BE2C (cell line): ENCODE measurements around the gene CNTN4.

Source experiments
- DNase-seq: peaks from one replicate; pipeline ENCODE4 v3.0.0-alpha.2; 2020
- H3K27me3 ChIP-seq: fragments of 250-450 bp; sonication (Bioruptor Pico); 2 replicates; pipeline ENCODE4 v1.5.1; 2020; ENCODE audit warnings: mild to moderate bottlenecking
- H3K36me3 ChIP-seq: fragments of 250-450 bp; sonication (Bioruptor Pico); 2 replicates; pipeline ENCODE4 v1.5.1; 2020; ENCODE audit warnings: mild to moderate bottlenecking
- H3K4me1 ChIP-seq: fragments of 250-450 bp; sonication (Bioruptor Pico); 2 replicates; pipeline ENCODE4 v1.5.1; 2020
- H3K4me3 ChIP-seq: 2 replicates; pipeline ENCODE4 v1.5.1; 2011; ENCODE audit warnings: low read depth, low read length
- H3K9me3 ChIP-seq: fragments of 250-450 bp; sonication (Bioruptor Pico); 2 replicates; pipeline ENCODE4 v1.5.1; 2020
- CTCF ChIP-seq: IDR thresholded peaks from 2 replicates; pipeline ENCODE4 v1.5.1; 2012; ENCODE audit warnings: mild to moderate bottlenecking, low read depth, low read length

The CNTN4 gene

GRCh38 chr3:2535206-2535605 lies 436.5 kb downstream of the CNTN4 start:
- H3K4me1 ChIP-seq = no peaks in the 10 kb centered on the region
- no peak for TF ChIP-seq CTCF
- no peaks in the 10 kb centered on the region for H3K9me3 ChIP-seq
- DNase-seq = no peak
- H3K4me3 ChIP-seq = no peak overlapping the region
- H3K27me3 ChIP-seq = no peaks in the 10 kb centered on the region
- no peaks in the 10 kb centered on the region for H3K36me3 ChIP-seq

- no peak for DNase-seq
- no peaks in the 10 kb centered on the region for H3K4me1 ChIP-seq
Observed at GRCh38 chr3:2536575-2536974, 437.9 kb downstream of the CNTN4 start.

GRCh38 chr3:2540115-2540514 lies 441.4 kb downstream of the CNTN4 start:
- Histone ChIP-seq H3K36me3 (no peaks in the 10 kb centered on the region), H3K9me3 (no peaks in the 10 kb centered on the region), H3K4me1 (no peaks in the 10 kb centered on the region), H3K4me3 (no peak overlapping the region), H3K27me3 (no peaks in the 10 kb centered on the region)
- no peak for TF ChIP-seq CTCF
- DNase-seq = no peak

More at GRCh38 chr3:2536575-2536974, 437.9 kb downstream of the CNTN4 start:
- H3K4me3 ChIP-seq = no peak overlapping the region
- TF ChIP-seq CTCF = no peak
- no peaks in the 10 kb centered on the region for H3K36me3 ChIP-seq
- H3K27me3 ChIP-seq = no peaks in the 10 kb centered on the region
- H3K9me3 ChIP-seq = no peaks in the 10 kb centered on the region

GRCh38 chr3:2543247-2543646 lies 444.6 kb downstream of the CNTN4 start:
- DNase-seq = no peak
- H3K4me1 ChIP-seq = no peaks in the 10 kb centered on the region
- H3K4me3 ChIP-seq = no peak overlapping the region
- no peaks in the 10 kb centered on the region for H3K36me3 ChIP-seq
- H3K9me3 ChIP-seq = no peaks in the 10 kb centered on the region
- H3K27me3 ChIP-seq = no peaks in the 10 kb centered on the region
- TF ChIP-seq CTCF = no peak

GRCh38 chr3:2544212-2544611 lies 445.5 kb downstream of the CNTN4 start:
- Histone ChIP-seq H3K4me3 (no peak overlapping the region), H3K9me3 (no peaks in the 10 kb centered on the region), H3K27me3 (no peaks in the 10 kb centered on the region), H3K4me1 (no peaks in the 10 kb centered on the region), H3K36me3 (no peaks in the 10 kb centered on the region)
- no peak for TF ChIP-seq CTCF
- no peak for DNase-seq

GRCh38 chr3:2544718-2545117 lies 446.1 kb downstream of the CNTN4 start:
- no peaks in the 10 kb centered on the region for H3K36me3 ChIP-seq
- no peaks in the 10 kb centered on the region for H3K27me3 ChIP-seq
- TF ChIP-seq CTCF = no peak
- no peak for DNase-seq
- H3K4me1 ChIP-seq = no peaks in the 10 kb centered on the region
- H3K4me3 ChIP-seq = no peak overlapping the region
- no peaks in the 10 kb centered on the region for H3K9me3 ChIP-seq
